WERI-Rb-1 (cell line): ENCODE measurements around the gene MAP3K15.

ENCODE experiments used
- DNase-seq: peaks from one replicate; pipeline ENCODE4 v3.0.0-alpha.2; 2020
- H3K27ac ChIP-seq: fragments of 250-450 bp; sonication (Bioruptor Pico); 2 replicates; pipeline ENCODE4 v1.5.1; 2020; ENCODE audit warnings: mild to moderate bottlenecking, moderate library complexity
- H3K27me3 ChIP-seq: fragments of 250-450 bp; sonication (Bioruptor Pico); 2 replicates; pipeline ENCODE4 v1.5.1; 2021; ENCODE audit warnings: mild to moderate bottlenecking, low read depth, moderate library complexity; ENCODE audit not compliant: insufficient read depth, severe bottlenecking
- H3K36me3 ChIP-seq: fragments of 250-450 bp; sonication (Bioruptor Pico); 2 replicates; pipeline ENCODE4 v1.5.1; 2020; ENCODE audit warnings: mild to moderate bottlenecking, moderate library complexity
- H3K4me3 ChIP-seq: 2 replicates; pipeline ENCODE4 v1.5.1; 2011; ENCODE audit warnings: low read depth, mild to moderate bottlenecking, control low read depth, low read length
- H3K9me3 ChIP-seq: fragments of 250-450 bp; sonication (Bioruptor Pico); 2 replicates; pipeline ENCODE4 v1.5.1; 2021; ENCODE audit warnings: mild to moderate bottlenecking, moderate library complexity; ENCODE audit not compliant: severe bottlenecking
- CTCF ChIP-seq: IDR thresholded peaks from 2 replicates; pipeline ENCODE4 v1.5.1; 2011; ENCODE audit warnings: low read depth, mild to moderate bottlenecking, control low read depth, inconsistent platforms, low read length

MAP3K15 gene

DNA sequence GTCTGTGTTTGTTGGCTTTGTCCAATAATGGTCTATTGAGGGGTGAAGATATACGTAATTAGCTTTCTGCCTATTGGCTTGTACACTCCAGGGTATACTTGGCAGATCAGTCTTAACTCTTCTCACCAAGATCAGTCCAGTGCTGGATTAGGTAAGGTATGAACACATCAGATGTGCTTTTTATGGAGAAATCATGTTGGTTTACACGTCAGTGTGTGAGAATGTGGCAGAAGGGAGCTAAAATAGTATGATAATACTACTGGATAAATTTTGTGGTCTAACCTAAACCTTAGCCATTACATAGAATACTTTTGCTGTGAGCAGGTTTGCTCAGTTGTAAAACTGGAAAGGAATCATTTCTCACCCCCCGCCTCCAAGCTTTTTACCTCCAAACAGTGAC is 167.4 kb downstream of the MAP3K15 start:
- Histone ChIP-seq H3K27me3 (peaks cover 23% of the 10 kb centered on the region), H3K4me3 (no peak overlapping the region), H3K36me3 (peaks cover 27% of the 10 kb centered on the region), H3K27ac (no peak overlapping the region), H3K9me3 (no peaks in the 10 kb centered on the region)
- TF ChIP-seq CTCF = no peak
- DNase-seq = no peak

GRCh38 chrX:19344661-19345060 is 170.6 kb downstream of the MAP3K15 start:
- no peak for TF ChIP-seq CTCF
- Histone ChIP-seq H3K36me3 (peaks cover 11% of the 10 kb centered on the region; the same call in 1 of the 2 replicates), H3K27ac (no peak overlapping the region), H3K4me3 (peak overlapping the region; percentile 72), H3K27me3 (peaks cover 27% of the 10 kb centered on the region), H3K9me3 (no peaks in the 10 kb centered on the region)
- peak; percentile 10 for DNase-seq

GRCh38 chrX:19343535-19344408 is 171.5 kb downstream of the MAP3K15 start, which contains the start of gene PDHA1:
Gene PDHA1 (plus strand): TSS chrX:19343927. CDS start chrX:19344038, 111 bp downstream.
- H3K27me3 ChIP-seq = peaks cover 23% of the 10 kb centered on the region
- no peaks in the 10 kb centered on the region for H3K9me3 ChIP-seq
- DNase-seq = peak; percentile 94
- peak within 1 kb of the TSS; percentile 72 for H3K27ac ChIP-seq
- H3K4me3 ChIP-seq = peak within 1 kb of the TSS; percentile 72
- TF ChIP-seq CTCF = no peak
- H3K36me3 ChIP-seq = peaks cover 2% of the 10 kb centered on the region; the same call in 1 of the 2 replicates

GRCh38 chrX:19343085-19343534 is 172.2 kb downstream of the MAP3K15 start:
- TF ChIP-seq CTCF = no peak
- Histone ChIP-seq H3K36me3 (no peaks in the 10 kb centered on the region; the same call in 1 of the 2 replicates), H3K27ac (peak overlapping the region; percentile 72), H3K9me3 (no peaks in the 10 kb centered on the region), H3K4me3 (peak overlapping the region; percentile 47), H3K27me3 (peaks cover 23% of the 10 kb centered on the region)
- DNase-seq = no peak

GRCh38 chrX:19342331-19342906 is 172.9 kb downstream of the MAP3K15 start:
- TF ChIP-seq CTCF = no peak
- peaks cover 23% of the 10 kb centered on the region for H3K27me3 ChIP-seq
- DNase-seq = no peak
- H3K36me3 ChIP-seq = no peaks in the 10 kb centered on the region
- H3K9me3 ChIP-seq = no peaks in the 10 kb centered on the region
- H3K27ac ChIP-seq = no peak overlapping the region; the same call in 1 of the 2 replicates
- H3K4me3 ChIP-seq = peak overlapping the region; percentile 47
